ENCODE results near the gene HECTD4.
"Not testable (repeated sequence)": the region's sequence is repeated elsewhere in the genome, so short reads cannot be mapped to it uniquely, and the experiment has no call there.

Gene HECTD4

GRCh38 chr12:112172556-112173324 lies 209.5 kb downstream of the HECTD4 start:
- DNase-seq: no peak

- DNase-seq: no peak
Measured at GRCh38 chr12:112170971-112171596, 211.1 kb downstream of the HECTD4 start.

- DNase-seq: no peak
Measured at GRCh38 chr12:112170376-112170775, 211.9 kb downstream of the HECTD4 start.

GRCh38 chr12:112169966-112170365 lies 212.3 kb downstream of the HECTD4 start:
- no peak for DNase-seq

- DNase-seq: no peak
Measured at GRCh38 chr12:112169161-112169872, 212.9 kb downstream of the HECTD4 start.

- DNase-seq: no peak
Measured at GRCh38 chr12:112168561-112168971, 213.7 kb downstream of the HECTD4 start.

- no peak for DNase-seq
Measured at GRCh38 chr12:112167718-112168525, 214.3 kb downstream of the HECTD4 start.

GRCh38 chr12:112167031-112167461 lies 215.2 kb downstream of the HECTD4 start:
- no peak for DNase-seq

GRCh38 chr12:112166051-112167015 lies 215.9 kb downstream of the HECTD4 start:
- no peak for DNase-seq

GRCh38 chr12:112165624-112166023 lies 216.6 kb downstream of the HECTD4 start:
- DNase-seq: no peak

GRCh38 chr12:112164011-112164660 lies 218.1 kb downstream of the HECTD4 start:
- DNase-seq: no peak

- no peak for DNase-seq
Measured at GRCh38 chr12:112163471-112163991, 218.7 kb downstream of the HECTD4 start.

GRCh38 chr12:112163056-112163455 lies 219.2 kb downstream of the HECTD4 start:
- no peak for DNase-seq

GRCh38 chr12:112162241-112162790 lies 219.9 kb downstream of the HECTD4 start:
- DNase-seq: no peak

GRCh38 chr12:112161711-112162110 lies 220.5 kb downstream of the HECTD4 start:
- DNase-seq: no peak

- no peak for DNase-seq
Measured at GRCh38 chr12:112160611-112161010, 221.6 kb downstream of the HECTD4 start.

- no peak for DNase-seq
Measured at GRCh38 chr12:112159146-112159541, 223.1 kb downstream of the HECTD4 start.

- not testable (repeated sequence) for DNase-seq
Measured at GRCh38 chr12:112158461-112159145, 223.6 kb downstream of the HECTD4 start.

GRCh38 chr12:112153893-112154219 lies 228.4 kb downstream of the HECTD4 start:
- DNase-seq: no peak
